HCT116 (cell line): ENCODE data around the gene EDDM13. TPM values are rescaled to one million over a fixed set of nuclear protein-coding genes. Genes with fewer than 3 reads are reported as not detected.

ENCODE experiments used
- ATAC-seq: fragments of 200-7000 bp; cut with Tn5 transposase; 2 replicates; pipeline ENCODE4 v1.9.1; 2020; ENCODE audit warnings: mild to moderate bottlenecking, moderate library complexity
- BruUV-seq: library from RNA; stranded (reverse); fragments of 400-500 nt; replicated peaks from 2 replicates; lab custom pipeline; 2021; lab: Mats Ljungman, UMichigan
- CTCF ChIA-PET: fragments of 300-600 bp; sonication (Branson Sonifier 250); formaldehyde crosslinking; loops from one replicate; lab custom pipeline; 2021; ENCODE audit warnings: antibody characterized with exemption; lab: Charles Lee
- POLR2A ChIA-PET: fragments of 300-600, 350-600 bp; sonication (Branson Sonifier 250); formaldehyde crosslinking; loops from one replicate; lab custom pipeline; 2021; ENCODE audit warnings: antibody characterized with exemption; lab: Charles Lee
- RAD21 ChIA-PET, 2 experiments: fragments of 300-600 bp; sonication (Branson Sonifier 250); formaldehyde crosslinking; loops; one replicate each; lab custom pipeline; 2023; ENCODE audit warnings: low total read pairs in 2 of 2; ENCODE audit not compliant: uncharacterized antibody in 2 of 2, unreplicated experiment in 2 of 2, low non-redundant PET in 1 of 2; lab: Charles Lee
- DNase-seq: peaks from one replicate; pipeline ENCODE4 v3.0.0-alpha.2; 2010; ENCODE audit warnings: low read depth, low spot score
- H2AFZ ChIP-seq: fragments of 200-600 bp; shearing (Covaris generic), sonication (generic); 2 replicates; pipeline ENCODE4 v1.6.1; 2017; ENCODE audit warnings: low read depth, mixed run types, mixed read lengths, antibody characterized with exemption, low read length; ENCODE audit not compliant: poor library complexity, severe bottlenecking
- H3K27ac ChIP-seq: 2 replicates; pipeline ENCODE4 v1.5.1; 2012; ENCODE audit warnings: low read depth, low read length
- H3K27me3 ChIP-seq: fragments of 200-600 bp; sonication (generic); 2 replicates; pipeline ENCODE4 v1.6.1; 2016; ENCODE audit warnings: mixed run types, low read length, mixed read lengths; ENCODE audit not compliant: insufficient read depth
- H3K36me3 ChIP-seq, 2 experiments: fragments of 200-500 bp in 1 of 2; fragments of 200-600 bp in 1 of 2; sonication (Bioruptor generic) in 1 of 2; sonication (generic) in 1 of 2; 2 replicates each; pipeline versions ENCODE4 v1.5.1 to v1.6.1; 2014 to 2016; ENCODE audit warnings: low read length in 2 of 2, inconsistent platforms in 1 of 2, mixed read lengths in 1 of 2, mixed run types in 1 of 2; ENCODE audit not compliant: insufficient read depth in 2 of 2, control insufficient read depth in 1 of 2
- H3K4me1 ChIP-seq, 2 experiments: fragments of 200-600 bp in 1 of 2; sonication (generic) in 1 of 2; 2 replicates each; pipeline versions ENCODE4 v1.5.1 to v1.6.1; 2012 to 2017; ENCODE audit warnings: low read length in 2 of 2, inconsistent platforms in 1 of 2, mild to moderate bottlenecking in 1 of 2, mixed read lengths in 1 of 2, mixed run types in 1 of 2, moderate library complexity in 1 of 2; ENCODE audit not compliant: insufficient read depth in 2 of 2, control insufficient read depth in 1 of 2
- H3K4me2 ChIP-seq: fragments of 200-600 bp; sonication (generic); 2 replicates; pipeline ENCODE4 v1.6.1; 2017; ENCODE audit warnings: mixed run types, low read length, mixed read lengths
- H3K4me3 ChIP-seq, 2 experiments: fragments of 200-600 bp in 1 of 2; sonication (generic) in 1 of 2; replicated peaks in 1 of 2; 2 replicates each; pipeline ENCODE4 v1.5.1; 2011 to 2016; ENCODE audit warnings: low read length in 2 of 2, control low read depth in 1 of 2, low read depth in 1 of 2, mild to moderate bottlenecking in 1 of 2, mixed read lengths in 1 of 2, mixed run types in 1 of 2
- H3K79me2 ChIP-seq: fragments of 200-600 bp; sonication (generic); 2 replicates; pipeline ENCODE4 v1.6.1; 2017; ENCODE audit warnings: mild to moderate bottlenecking, mixed run types, low read length, moderate library complexity, mixed read lengths; ENCODE audit not compliant: insufficient read depth
- H3K9ac ChIP-seq: fragments of 200-600 bp; sonication (generic); 2 replicates; pipeline ENCODE4 v1.6.1; 2016; ENCODE audit warnings: low read length, mixed read lengths
- H3K9me2 ChIP-seq: fragments of 200-600 bp; sonication (generic), shearing (Covaris generic); 2 replicates; pipeline ENCODE4 v1.6.1; 2017; ENCODE audit warnings: mixed run types, mild to moderate bottlenecking, moderate library complexity; ENCODE audit not compliant: insufficient read depth
- H3K9me3 ChIP-seq, 2 experiments: fragments of 200-500 bp in 1 of 2; fragments of 200-600 bp in 1 of 2; sonication (Bioruptor generic) in 1 of 2; sonication (generic) in 1 of 2; 2 replicates each; pipeline ENCODE4 v1.6.1; 2014 to 2017; ENCODE audit warnings: low read length in 2 of 2, mixed read lengths in 2 of 2, inconsistent platforms in 1 of 2, low read depth in 1 of 2, mild to moderate bottlenecking in 1 of 2, mixed run types in 1 of 2, moderate library complexity in 1 of 2; ENCODE audit not compliant: control insufficient read depth in 1 of 2, insufficient read depth in 1 of 2
- H4K20me1 ChIP-seq: fragments of 200-600 bp; sonication (generic), shearing (Covaris generic); 2 replicates; pipeline ENCODE4 v1.6.1; 2017; ENCODE audit warnings: mixed run types, mild to moderate bottlenecking, moderate library complexity; ENCODE audit not compliant: insufficient read depth
- CBX3 ChIP-seq: IDR thresholded peaks from 2 replicates; pipeline ENCODE4 v1.6.1; 2012; ENCODE audit warnings: low read depth
- CEBPB ChIP-seq: IDR thresholded peaks from 2 replicates; pipeline ENCODE4 v1.6.1; 2012; ENCODE audit warnings: low read depth
- REST ChIP-seq: IDR thresholded peaks from 2 replicates; pipeline ENCODE4 v1.6.1; 2012; ENCODE audit warnings: low read depth
- ZFX ChIP-seq: fragments of 450-650 bp; IDR thresholded peaks from 2 replicates; pipeline ENCODE4 v1.6.1; 2017
- intact Hi-C: fragments of 100-400 bp; cut with micrococcal nuclease; formaldehyde crosslinking; loops from 2 replicates; pipeline ENCODE4 v1.10.0; 2022
- total RNA-seq: library from RNA; stranded (reverse); gene quantifications from one replicate; pipeline ENCODE4 v1.2.1, GENCODE V29; 2021; ENCODE audit not compliant: unreplicated experiment
- TF ChIP-seq, protein P1 (sequence below), 3 experiments: fragments of 200-600 bp in 1 of 3; sonication (generic) in 1 of 3; IDR thresholded peaks in 2 of 3; conservative IDR thresholded peaks in 1 of 3; 2 replicates each; pipeline ENCODE4 v1.5.1; 2012 to 2017; ENCODE audit warnings: low read depth in 2 of 3, low read length in 2 of 3, antibody characterized with exemption in 1 of 3, borderline replicate concordance in 1 of 3, control low read depth in 1 of 3, mild to moderate bottlenecking in 1 of 3, mixed read lengths in 1 of 3, mixed run types in 1 of 3, moderate library complexity in 1 of 3; ENCODE audit not compliant: insufficient read depth in 1 of 3
- TF ChIP-seq, protein P2 (sequence below): IDR thresholded peaks from 2 replicates; pipeline ENCODE4 v1.6.1; 2012

EDDM13 gene
- total RNA-seq, 1 experiment from 2014 or later = not detected

DNA sequence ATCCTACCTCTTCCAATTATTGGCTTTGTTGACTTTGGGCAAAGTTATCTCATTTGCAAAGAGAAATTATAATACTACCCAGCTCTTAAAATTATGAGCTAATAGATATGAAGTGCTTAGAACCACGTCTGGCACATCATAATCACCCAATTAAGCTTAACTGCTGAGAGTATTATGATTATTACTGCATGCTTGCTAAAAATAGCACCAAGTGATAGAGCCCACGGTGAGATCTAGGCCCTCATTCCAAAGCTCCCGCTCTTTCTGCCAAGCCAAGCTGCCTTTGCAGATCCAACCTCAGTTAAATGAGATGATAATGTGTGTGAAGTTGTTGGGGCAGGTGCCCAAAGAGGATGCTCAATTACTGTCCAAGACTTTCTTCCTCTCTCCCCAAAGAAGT is 6.5 kb upstream of the EDDM13 start:
- TF ChIP-seq CEBPB = no peak
- intact Hi-C loops = no loop called here
- RAD21 ChIA-PET = no interaction called here
- Histone ChIP-seq H2AFZ (no peak overlapping the region), H3K4me1 (no peaks in the 10 kb centered on the region), H3K27ac (no peak overlapping the region), H3K4me2 (no peak overlapping the region), H3K79me2 (no peaks in the 10 kb centered on the region), H3K27me3 (no peaks in the 10 kb centered on the region), H3K36me3 (no peaks in the 10 kb centered on the region), H3K9ac (no peak overlapping the region), H3K9me2 (no peaks in the 10 kb centered on the region), H3K9me3 (no peaks in the 10 kb centered on the region), H3K4me3 (no peak overlapping the region), H4K20me1 (no peaks in the 10 kb centered on the region)
- DNase-seq (no peak), ATAC-seq (no peak)
- POLR2A ChIA-PET = no interaction called here
- CTCF ChIA-PET = interaction anchor here (1.1 to 2.9 kb wide), 5 partner anchors 12 to 200 kb away, joined by 3 to 20 read pairs (median 4); no protein-coding TSS in a partner anchor
- no TSS peak for BruUV-seq

GRCh38 chr19:56269348-56269747 is 3.2 kb upstream of the EDDM13 start:
- H3K36me3 ChIP-seq = no peaks in the 10 kb centered on the region
- no peaks in the 10 kb centered on the region for H4K20me1 ChIP-seq
- no peak for ATAC-seq
- DNase-seq = no peak
- no peaks in the 10 kb centered on the region for H3K9me2 ChIP-seq
- H3K4me2 ChIP-seq = no peak overlapping the region
- intact Hi-C loops = no loop called here
- no peaks in the 10 kb centered on the region for H3K27me3 ChIP-seq
- no peaks in the 10 kb centered on the region for H3K9me3 ChIP-seq
- H3K79me2 ChIP-seq = no peaks in the 10 kb centered on the region
- TF ChIP-seq CBX3 = no peak
- ChIA-PET POLR2A (no interaction called here), RAD21 (no interaction called here), CTCF (interaction anchor here (2.5 kb wide), 1 partner anchor 16 kb away, joined by 7 read pairs; no protein-coding TSS in a partner anchor)
- H3K4me1 ChIP-seq = no peaks in the 10 kb centered on the region
- H2AFZ ChIP-seq = no peak overlapping the region
- no peak overlapping the region for H3K27ac ChIP-seq
- no peak overlapping the region for H3K9ac ChIP-seq
- no peak overlapping the region for H3K4me3 ChIP-seq
- no TSS peak for BruUV-seq

DNA sequence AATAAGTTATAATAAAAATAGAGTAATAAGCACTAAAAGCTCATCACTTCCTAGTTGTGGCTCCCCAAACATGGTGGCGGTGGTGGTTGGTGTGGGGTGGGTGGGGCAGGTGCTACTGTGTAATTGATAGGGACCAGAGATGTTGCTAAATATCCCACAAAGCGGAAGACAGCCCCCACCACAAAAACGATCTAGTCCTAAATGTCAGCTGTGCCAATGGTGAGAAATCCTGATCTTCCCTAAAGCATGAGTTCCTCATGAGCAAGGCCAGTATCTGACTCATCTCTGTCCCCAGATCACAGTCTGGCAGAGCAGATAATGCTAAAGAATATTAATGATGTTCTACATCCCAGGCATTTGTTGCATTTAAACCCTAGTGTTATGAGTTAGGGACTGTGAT is 1.9 kb upstream of the EDDM13 start:
- H3K27me3 ChIP-seq = no peaks in the 10 kb centered on the region
- H3K4me3 ChIP-seq = no peak overlapping the region
- no peaks in the 10 kb centered on the region for H3K9me2 ChIP-seq
- no peak overlapping the region for H3K9ac ChIP-seq
- no peak overlapping the region for H3K4me2 ChIP-seq
- no TSS peak for BruUV-seq
- no peaks in the 10 kb centered on the region for H3K9me3 ChIP-seq
- H2AFZ ChIP-seq = no peak overlapping the region
- ATAC-seq = no peak
- POLR2A ChIA-PET = no interaction called here
- CTCF ChIA-PET = interaction anchor here (1.1 to 2.5 kb wide), 2 partner anchors 17 to 63 kb away, joined by 4 to 7 read pairs; no protein-coding TSS in a partner anchor
- H3K4me1 ChIP-seq = no peaks in the 10 kb centered on the region
- RAD21 ChIA-PET = no interaction called here
- intact Hi-C loops = no loop called here
- no peak for DNase-seq
- H3K36me3 ChIP-seq = no peaks in the 10 kb centered on the region
- no peaks in the 10 kb centered on the region for H3K79me2 ChIP-seq
- H4K20me1 ChIP-seq = no peaks in the 10 kb centered on the region
- no peak overlapping the region for H3K27ac ChIP-seq
- TF ChIP-seq, protein P1, sequence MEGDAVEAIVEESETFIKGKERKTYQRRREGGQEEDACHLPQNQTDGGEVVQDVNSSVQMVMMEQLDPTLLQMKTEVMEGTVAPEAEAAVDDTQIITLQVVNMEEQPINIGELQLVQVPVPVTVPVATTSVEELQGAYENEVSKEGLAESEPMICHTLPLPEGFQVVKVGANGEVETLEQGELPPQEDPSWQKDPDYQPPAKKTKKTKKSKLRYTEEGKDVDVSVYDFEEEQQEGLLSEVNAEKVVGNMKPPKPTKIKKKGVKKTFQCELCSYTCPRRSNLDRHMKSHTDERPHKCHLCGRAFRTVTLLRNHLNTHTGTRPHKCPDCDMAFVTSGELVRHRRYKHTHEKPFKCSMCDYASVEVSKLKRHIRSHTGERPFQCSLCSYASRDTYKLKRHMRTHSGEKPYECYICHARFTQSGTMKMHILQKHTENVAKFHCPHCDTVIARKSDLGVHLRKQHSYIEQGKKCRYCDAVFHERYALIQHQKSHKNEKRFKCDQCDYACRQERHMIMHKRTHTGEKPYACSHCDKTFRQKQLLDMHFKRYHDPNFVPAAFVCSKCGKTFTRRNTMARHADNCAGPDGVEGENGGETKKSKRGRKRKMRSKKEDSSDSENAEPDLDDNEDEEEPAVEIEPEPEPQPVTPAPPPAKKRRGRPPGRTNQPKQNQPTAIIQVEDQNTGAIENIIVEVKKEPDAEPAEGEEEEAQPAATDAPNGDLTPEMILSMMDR (IDR thresholded peaks at IDR 0.05 in 2 of 3, conservative IDR thresholded peaks at IDR 0.05 in 1 of 3; ENCODE audit: borderline replicate concordance in 1 of 3, insufficient read depth in 1 of 3, low read depth in 2 of 3, low read length in 2 of 3) = no peak
- TF ChIP-seq CEBPB = no peak
- TF ChIP-seq, protein P2, sequence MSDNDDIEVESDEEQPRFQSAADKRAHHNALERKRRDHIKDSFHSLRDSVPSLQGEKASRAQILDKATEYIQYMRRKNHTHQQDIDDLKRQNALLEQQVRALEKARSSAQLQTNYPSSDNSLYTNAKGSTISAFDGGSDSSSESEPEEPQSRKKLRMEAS = no peak
- no peak for TF ChIP-seq ZFX
- TF ChIP-seq REST = no peak
